GM12878 (cell line): ENCODE results near the gene CNTD1. TPM values are rescaled to one million over a fixed set of nuclear protein-coding genes. Genes with fewer than 3 reads are reported as not detected.
A peak's percentile ranks its signal among the peaks of the same experiment; 100 is the strongest.

ENCODE experiments used
- ATAC-seq: fragments of 200-7000 bp; cut with Tn5 transposase; 3 replicates; pipeline ENCODE4 v1.9.1; 2020; ENCODE audit warnings: mild to moderate bottlenecking, moderate library complexity
- BruUV-seq: library from RNA; stranded (reverse); fragments of 400-500 nt; replicated peaks from 2 replicates; lab custom pipeline; 2021; lab: Mats Ljungman, UMichigan
- CTCF ChIA-PET: fragments of 300-600 bp; sonication (Branson Sonifier 250); formaldehyde crosslinking; extraction: SDS; loops from one replicate; lab custom pipeline; 2021; ENCODE audit warnings: inconsistent platforms; lab: Yijun Ruan, JAX
- POLR2A ChIA-PET: fragments of 350-600 bp; formaldehyde crosslinking; extraction: SDS; loops from one replicate; lab custom pipeline; 2021; ENCODE audit warnings: inconsistent platforms; lab: Charles Lee
- RAD21 ChIA-PET: fragments of 300-600 bp; sonication (Branson Sonifier 250); formaldehyde crosslinking; loops from one replicate; lab custom pipeline; 2023; ENCODE audit warnings: antibody characterized with exemption; ENCODE audit not compliant: unreplicated experiment; lab: Charles Lee
- SMC1A ChIA-PET: fragments of 300-600 bp; sonication (Branson Sonifier 250); formaldehyde crosslinking; loops from one replicate; lab custom pipeline; 2023; ENCODE audit not compliant: unreplicated experiment, uncharacterized antibody; lab: Charles Lee
- DNase-seq: peaks from one replicate; pipeline ENCODE4 v3.0.0-alpha.2; 2011; ENCODE audit warnings: low read depth, low spot score
- FAIRE-seq: peaks from 3 replicates; lab custom pipeline; 2011; peaks lifted over from hg19 to GRCh38; lab: Jason Lieb, UNC
- H2AFZ ChIP-seq: 2 replicates; pipeline ENCODE4 v1.6.0; 2011; ENCODE audit warnings: low read depth, low read length, control low read depth; ENCODE audit not compliant: control insufficient read depth
- H3K27ac ChIP-seq: 2 replicates; pipeline ENCODE4 v1.5.1; 2011; ENCODE audit warnings: control low read depth; ENCODE audit not compliant: control insufficient read depth, insufficient read depth
- H3K27me3 ChIP-seq, 2 experiments: replicated peaks in 1 of 2; 2 replicates each; pipeline versions ENCODE4 v1.6.0 to v1.6.1; 2011; ENCODE audit warnings: low read length in 1 of 2; ENCODE audit not compliant: control insufficient read depth in 2 of 2, insufficient read depth in 2 of 2
- H3K36me3 ChIP-seq, 2 experiments: 2 replicates each; pipeline ENCODE4 v1.5.1; 2011; ENCODE audit warnings: low read length in 1 of 2; ENCODE audit not compliant: control insufficient read depth in 2 of 2, insufficient read depth in 2 of 2
- H3K4me1 ChIP-seq: 2 replicates; pipeline ENCODE4 v1.6.1; 2011; ENCODE audit warnings: mild to moderate bottlenecking, low read length, moderate library complexity, mixed read lengths; ENCODE audit not compliant: control insufficient read depth, insufficient read depth
- H3K4me2 ChIP-seq: 2 replicates; pipeline ENCODE4 v1.6.0; 2011; ENCODE audit warnings: control low read depth; ENCODE audit not compliant: control insufficient read depth, insufficient read depth
- H3K4me3 ChIP-seq: fragments of 200-600 bp; sonication (generic); 2 replicates; pipeline ENCODE4 v1.5.1; 2016
- H3K79me2 ChIP-seq: 2 replicates; pipeline ENCODE4 v1.6.0; 2011; ENCODE audit warnings: low read length; ENCODE audit not compliant: control insufficient read depth, insufficient read depth
- H3K9ac ChIP-seq: 2 replicates; pipeline ENCODE4 v1.8.0; 2011; ENCODE audit warnings: low read length, control low read depth, mixed read lengths; ENCODE audit not compliant: control insufficient read depth, insufficient read depth
- H3K9me3 ChIP-seq: replicated peaks from 3 replicates; pipeline ENCODE4 v1.5.1; 2011; ENCODE audit warnings: mild to moderate bottlenecking, low read length; ENCODE audit not compliant: control insufficient read depth, insufficient read depth
- H4K20me1 ChIP-seq: 2 replicates; pipeline ENCODE4 v1.6.0; 2011; ENCODE audit not compliant: control insufficient read depth, insufficient read depth
- CEBPZ ChIP-seq: fragments of 150-350 bp; IDR thresholded peaks from 2 replicates; pipeline ENCODE4 v1.6.1; 2016; ENCODE audit warnings: low read depth, low read length
- ETV6 ChIP-seq, 2 experiments: fragments of 450-650 bp in 1 of 2; IDR thresholded peaks in 1 of 2; conservative IDR thresholded peaks in 1 of 2; 2 replicates each; pipeline ENCODE4 v1.6.1; 2014; ENCODE audit warnings: antibody characterized with exemption in 1 of 2, borderline replicate concordance in 1 of 2, low read depth in 1 of 2, mild to moderate bottlenecking in 1 of 2, moderate library complexity in 1 of 2
- IKZF2 ChIP-seq, 2 experiments: fragments of 450-650 bp; IDR thresholded peaks; 2 replicates each; pipeline ENCODE4 v1.6.1; 2017; ENCODE audit warnings: mild to moderate bottlenecking in 2 of 2, moderate library complexity in 2 of 2
- IRF3 ChIP-seq: fragments of 450-650 bp; IDR thresholded peaks from 2 replicates; pipeline ENCODE4 v1.6.1; 2014; ENCODE audit warnings: mild to moderate bottlenecking
- JUNB ChIP-seq: IDR thresholded peaks from 2 replicates; pipeline ENCODE4 v1.6.1; 2016; ENCODE audit warnings: antibody characterized with exemption, mild to moderate bottlenecking
- MXI1 ChIP-seq: fragments of 150-350 bp; IDR thresholded peaks from 2 replicates; pipeline ENCODE4 v1.6.1; 2011; ENCODE audit warnings: low read depth, mild to moderate bottlenecking, inconsistent platforms, low read length, improper control_type of control experiment
- NR2C1 ChIP-seq: fragments of 450-650 bp; IDR thresholded peaks from 2 replicates; pipeline ENCODE4 v1.6.1; 2017; ENCODE audit warnings: antibody characterized with exemption, mild to moderate bottlenecking, moderate library complexity
- PAX8 ChIP-seq: fragments of 450-650 bp; IDR thresholded peaks from 2 replicates; pipeline ENCODE4 v1.6.1; 2017; ENCODE audit warnings: mild to moderate bottlenecking, moderate library complexity
- PKNOX1 ChIP-seq: fragments of 450-650 bp; IDR thresholded peaks from 2 replicates; pipeline ENCODE4 v1.6.1; 2016; ENCODE audit warnings: mild to moderate bottlenecking
- POLR2A ChIP-seq: IDR thresholded peaks from 2 replicates; pipeline ENCODE4 v1.6.1; 2011; ENCODE audit warnings: low read depth, mild to moderate bottlenecking, low read length
- POLR2AphosphoS2 ChIP-seq: IDR thresholded peaks from 2 replicates; pipeline ENCODE4 v1.6.1; 2011; ENCODE audit warnings: low read depth, mild to moderate bottlenecking, low read length, improper control_type of control experiment, moderate library complexity
- POU2F2 ChIP-seq: IDR thresholded peaks from 3 replicates; pipeline ENCODE4 v1.6.1; 2011; ENCODE audit warnings: low read depth, mild to moderate bottlenecking, low read length, borderline replicate concordance
- SREBF1 ChIP-seq: IDR thresholded peaks from 2 replicates; pipeline ENCODE4 v1.6.1; 2012; ENCODE audit warnings: mild to moderate bottlenecking, low read length
- USF1 ChIP-seq: IDR thresholded peaks from 2 replicates; pipeline ENCODE4 v1.6.1; 2011; ENCODE audit warnings: borderline replicate concordance, low read depth, mild to moderate bottlenecking, moderate library complexity, mixed read lengths, low read length; ENCODE audit not compliant: insufficient read depth; ENCODE audit errors: extremely low read length
- ZBED1 ChIP-seq: IDR thresholded peaks from 2 replicates; pipeline ENCODE4 v1.6.1; 2016; ENCODE audit warnings: borderline replicate concordance
- ZNF274 ChIP-seq: IDR thresholded peaks from one replicate; pipeline ENCODE4 v1.8.0; 2011; ENCODE audit not compliant: insufficient read length, insufficient read depth
- whole genome bisulfite sequencing: methylation state at CpG from one replicate; pipeline ENCODE4 v1.1.6; 2016; ENCODE audit warnings: low lambda C conversion rate; ENCODE audit not compliant: insufficient replicate concordance, insufficient coverage; ENCODE audit errors: missing lambda C conversion rate; 5-methylcytosine and 5-hydroxymethylcytosine counted together
- in situ Hi-C: fragments of 300-500 bp; cut with MboI; formaldehyde crosslinking; loops from 9 replicates; pipeline ENCODE4 v1.14.3; 2018; ENCODE audit warnings: mixed read lengths
- intact Hi-C: fragments of 100-400 bp; cut with micrococcal nuclease; formaldehyde crosslinking; loops from one replicate; pipeline ENCODE4 v1.14.2; 2022; ENCODE audit not compliant: unreplicated experiment
- polyA plus RNA-seq, 11 experiments: library from polyadenylated mRNA; depleted of rRNA in 4 of 11; unstranded in 6 of 11; stranded (reverse) in 5 of 11; fragments of >200 nt; fragmentation: Nextera tagmentation in 4 of 11; fragmentation: Illumina TruSeq in 1 of 11; extraction: Ambion mirVana in 4 of 11; extraction: Trizol in 1 of 11; gene quantifications; 1 replicate in 1 of 11; 2 replicates in 10 of 11; pipeline versions ENCODE4 v1.2.1 to v1.2.3, GENCODE V29; 2011 to 2016; ENCODE audit warnings: inconsistent platforms in 2 of 11, missing spikeins in 2 of 11, low read depth in 1 of 11
- total RNA-seq, 4 experiments: library from RNA; depleted of rRNA in 3 of 4; stranded (reverse); fragments of >200 nt in 3 of 4; fragmentation: Illumina TruSeq in 1 of 4; extraction: Trizol in 1 of 4; gene quantifications; 2 replicates each; pipeline versions ENCODE4 v1.2.1 to v1.2.3, GENCODE V29; 2013 to 2021

The CNTD1 gene
- total and polyA plus RNA-seq, 10 of the 15 experiments (the other 5 are each of a cell fraction or from before 2014, with no cell fraction given), result 0.06 to 1.5 (median 1.1) TPM; not detected in 4

GRCh38 chr17:42773290-42774035 lies 25.2 kb upstream of the CNTD1 start, which contains the start of gene VPS25:
Gene VPS25, plus strand, starts transcription at chr17:42773449. Its CDS starts 27 bp downstream, at chr17:42773476.
- POLR2A ChIA-PET, result interaction anchor here (0.5 to 2.3 kb wide), 14 partner anchors 10 to 225 kb away, joined by 3 to 11 read pairs (median 3); partner anchors contain the start of genes BECN1, RETREG3, RPL27 and TUBG1
- Histone ChIP-seq H3K79me2 (peaks cover 9% of the 10 kb centered on the region), H2AFZ (peak within 1 kb of the TSS; percentile 99), H3K9me3 (no peaks in the 10 kb centered on the region), H3K27me3 (no peaks in the 10 kb centered on the region), H3K4me2 (peak within 1 kb of the TSS; percentile 88), H3K27ac (peak within 1 kb of the TSS; percentile 86), H3K4me1 (peaks cover 26% of the 10 kb centered on the region), H3K9ac (peak within 1 kb of the TSS; percentile 97), H3K4me3 (peak within 1 kb of the TSS; percentile 75), H4K20me1 (no peaks in the 10 kb centered on the region), H3K36me3 (peaks cover 0 to 2% of the 10 kb centered on the region in 2 experiments; a peak in 3 of 4 replicates)
- peak; percentile 83 for FAIRE-seq
- RAD21 ChIA-PET, result interaction anchor here (1.3 to 3.1 kb wide), 9 partner anchors 10 to 225 kb away, joined by 3 to 18 read pairs (median 6); partner anchors contain the start of genes BECN1, PSMC3IP and RPL27
- in situ Hi-C loops, result no loop called here
- no peak for DNase-seq
- SMC1A ChIA-PET, result interaction anchor here (0.8 to 3.1 kb wide), 11 partner anchors 10 to 237 kb away, joined by 3 to 20 read pairs (median 3); partner anchors contain the start of genes NAGLU, PSMC3IP and RAMP2
- ATAC-seq, result peak; percentile 93
- intact Hi-C loops, result no loop called here
- TSS peak; percentile 83 for BruUV-seq
- CTCF ChIA-PET, result interaction anchor here (0.9 to 3.2 kb wide), 19 partner anchors 10 to 225 kb away, joined by 3 to 38 read pairs (median 4); partner anchors contain the start of genes BECN1, CCR10, CNTD1 and COA3
- 5% methylated on average over 39 of the region's 39 CpGs for WGBS
- no peak for TF ChIP-seq USF1
- TF ChIP-seq ZBED1, result peak; percentile 62; the same call in 1 of the 2 replicates
- TF ChIP-seq CEBPZ, result no peak
- TF ChIP-seq SREBF1, result no peak
- peak; percentile 31 to 94; a peak in 2 of 4 replicates for TF ChIP-seq ETV6 (conservative IDR thresholded peaks at IDR 0.05 in 1 of 2, IDR thresholded peaks at IDR 0.05 in 1 of 2; ENCODE audit: borderline replicate concordance in 1 of 2, low read depth in 1 of 2)
- peak; percentile 34; the same call in 1 of the 2 replicates for TF ChIP-seq IRF3
- TF ChIP-seq JUNB, result no peak
- peak; percentile 17 to 53 for TF ChIP-seq IKZF2 (IDR thresholded peaks at IDR 0.05)
- TF ChIP-seq PAX8, result no peak
- TF ChIP-seq ZNF274, result no peak
- no peak for TF ChIP-seq MXI1
- peak; percentile 85 for TF ChIP-seq NR2C1
- TF ChIP-seq POLR2AphosphoS2, result peak; percentile 79; the same call in 1 of the 2 replicates
- TF ChIP-seq POLR2A, result peak; percentile 97
- TF ChIP-seq PKNOX1, result peak; percentile 71
- peak; percentile 87; the same call in 2 of the 3 replicates for TF ChIP-seq POU2F2
